HG02870 (cell line): ENCODE results near the gene OAT.
"Not testable (repeated sequence)": the region's sequence is repeated elsewhere in the genome, so short reads cannot be mapped to it uniquely, and the experiment has no call there.

ENCODE experiments used
- ATAC-seq: cut with Tn5 transposase; IDR thresholded peaks from one replicate; pipeline ENCODE4 v1.9.1; 2021; ENCODE audit warnings: mild to moderate bottlenecking, moderate library complexity; ENCODE audit not compliant: unreplicated experiment

Gene OAT

GRCh38 chr10:124380256-124380995, 38.3 kb downstream of the OAT start:
- no peak for ATAC-seq

GRCh38 chr10:124379609-124380193, 39.0 kb downstream of the OAT start:
- ATAC-seq: no peak

- no peak for ATAC-seq
Measured at GRCh38 chr10:124378881-124379471, 39.7 kb downstream of the OAT start.

- ATAC-seq: no peak
Measured at GRCh38 chr10:124378271-124378670, 40.5 kb downstream of the OAT start.

- ATAC-seq: no peak
Measured at GRCh38 chr10:124377101-124377500, 41.6 kb downstream of the OAT start.

GRCh38 chr10:124376411-124376810, 42.3 kb downstream of the OAT start:
- ATAC-seq: no peak

GRCh38 chr10:124375691-124376090, 43.0 kb downstream of the OAT start:
- ATAC-seq: no peak

GRCh38 chr10:124375353-124375614, 43.4 kb downstream of the OAT start:
- no peak for ATAC-seq

GRCh38 chr10:124374535-124375352, 44.0 kb downstream of the OAT start:
- no peak for ATAC-seq

- ATAC-seq: no peak
Measured at GRCh38 chr10:124372899-124373298, 45.8 kb downstream of the OAT start.

- ATAC-seq: no peak
Measured at GRCh38 chr10:124370426-124370825, 48.3 kb downstream of the OAT start.

GRCh38 chr10:124369986-124370385, 48.7 kb downstream of the OAT start:
- ATAC-seq: no peak

- not testable (repeated sequence) for ATAC-seq
Measured at GRCh38 chr10:124369533-124369932, 49.2 kb downstream of the OAT start.

- no peak for ATAC-seq
Measured at GRCh38 chr10:124369066-124369465, 49.7 kb downstream of the OAT start.

GRCh38 chr10:124367936-124368335, 50.8 kb downstream of the OAT start:
- no peak for ATAC-seq

- no peak for ATAC-seq
Measured at GRCh38 chr10:124367414-124367813, 51.3 kb downstream of the OAT start.

GRCh38 chr10:124366825-124367224, 51.9 kb downstream of the OAT start:
- ATAC-seq: no peak

- no peak for ATAC-seq
Measured at GRCh38 chr10:124366343-124366742, 52.4 kb downstream of the OAT start.

GRCh38 chr10:124364674-124365073, 54.0 kb downstream of the OAT start:
- ATAC-seq: no peak

GRCh38 chr10:124362568-124362967, 56.2 kb downstream of the OAT start:
- ATAC-seq: no peak

GRCh38 chr10:124359336-124359832, 59.3 kb downstream of the OAT start:
- no peak for ATAC-seq

- ATAC-seq: no peak
Measured at GRCh38 chr10:124357561-124357885, 61.2 kb downstream of the OAT start.
